ENCODE measurements around the gene B4GALT1. TPM values are rescaled to one million over a fixed set of nuclear protein-coding genes. Genes with fewer than 3 reads are reported as not detected.
"Not testable (repeated sequence)": the region's sequence is repeated elsewhere in the genome, so short reads cannot be mapped to it uniquely, and the experiment has no call there.

B4GALT1 gene
- total RNA-seq, 4 donors from 2014 or later = 13.1 to 66.3 (median 37.1) TPM

- no peaks in the 10 kb centered on the region for H3K9me3 ChIP-seq
- peak overlapping the region; percentile 95 to 96 for H3K27ac ChIP-seq
- intact Hi-C loops (cut with DNase I; ENCODE audit: low total_unique reads) = no loop called here
- peak in 1 of 2 donors; percentile 57 for DNase-seq
- peaks cover 6 to 25% of the 10 kb centered on the region in 2 donors for H3K4me1 ChIP-seq
- H3K4me3 ChIP-seq = peak overlapping the region; percentile 75 to 93
- TF ChIP-seq CTCF (IDR thresholded peaks at IDR 0.05) = no peak
- TF ChIP-seq POLR2A (IDR thresholded peaks at IDR 0.05) = no peak
- H3K36me3 ChIP-seq = no peaks in the 10 kb centered on the region
- no peaks in the 10 kb centered on the region for H3K27me3 ChIP-seq
These were observed 679 bp downstream of the B4GALT1 start for GRCh38 chr9:33166231-33167083.

GRCh38 chr9:33165263-33166151 is 1.6 kb downstream of the B4GALT1 start:
- peak; percentile 57 to 80 for DNase-seq

GRCh38 chr9:33164921-33165262 is 2.2 kb downstream of the B4GALT1 start:
- Histone ChIP-seq H3K27ac (peak overlapping the region; percentile 95 to 96), H3K4me1 (peaks cover 18 to 36% of the 10 kb centered on the region in 2 donors), H3K4me3 (peak overlapping the region; percentile 75 to 93)
- H3K27me3 ChIP-seq; H3K9me3 ChIP-seq; intact Hi-C loops (cut with DNase I; ENCODE audit: low total_unique reads); H3K36me3 ChIP-seq; DNase-seq: not testable (repeated sequence)

More at GRCh38 chr9:33165263-33166151, 1.6 kb downstream of the B4GALT1 start:
- H3K9me3 ChIP-seq = no peaks in the 10 kb centered on the region
- no peaks in the 10 kb centered on the region for H3K27me3 ChIP-seq
- peak overlapping the region; percentile 95 to 96 for H3K27ac ChIP-seq
- H3K4me1 ChIP-seq = peaks cover 12 to 30% of the 10 kb centered on the region in 2 donors
- intact Hi-C loops (cut with DNase I; ENCODE audit: low total_unique reads) = no loop called here
- H3K4me3 ChIP-seq = peak overlapping the region; percentile 75 to 93
- peak in 1 of 2 donors; percentile 18 for TF ChIP-seq POLR2A (IDR thresholded peaks at IDR 0.05)
- TF ChIP-seq CTCF (IDR thresholded peaks at IDR 0.05) = no peak
- H3K36me3 ChIP-seq = no peaks in the 10 kb centered on the region

GRCh38 chr9:33164138-33164809 is 2.9 kb downstream of the B4GALT1 start:
- peak overlapping the region; percentile 0 to 93 for H3K4me3 ChIP-seq
- intact Hi-C loops (cut with DNase I; ENCODE audit: low total_unique reads) = no loop called here
- no peaks in the 10 kb centered on the region for H3K9me3 ChIP-seq
- DNase-seq = no peak
- H3K4me1 ChIP-seq = peaks cover 22 to 42% of the 10 kb centered on the region in 2 donors
- peak overlapping the region; percentile 95 to 96 for H3K27ac ChIP-seq
- no peaks in the 10 kb centered on the region for H3K36me3 ChIP-seq
- TF ChIP-seq CTCF (IDR thresholded peaks at IDR 0.05) (no peak), POLR2A (IDR thresholded peaks at IDR 0.05) (no peak)
- no peaks in the 10 kb centered on the region for H3K27me3 ChIP-seq

GRCh38 chr9:33163433-33164137 is 3.6 kb downstream of the B4GALT1 start:
- intact Hi-C loops (cut with DNase I; ENCODE audit: low total_unique reads) = no loop called here
- Histone ChIP-seq H3K27ac (peak overlapping the region; percentile 95 to 96), H3K9me3 (no peaks in the 10 kb centered on the region), H3K4me3 (peak overlapping the region in 1 of 2 donors; percentile 93), H3K36me3 (no peaks in the 10 kb centered on the region), H3K27me3 (no peaks in the 10 kb centered on the region), H3K4me1 (peaks cover 22 to 44% of the 10 kb centered on the region in 2 donors)
- TF ChIP-seq CTCF (IDR thresholded peaks at IDR 0.05) (no peak), POLR2A (IDR thresholded peaks at IDR 0.05) (no peak)
- DNase-seq = no peak

Data from uterus (tissue), 4 donors.